HG03103 (cell line): ENCODE results near the gene ZBTB43.
"Not testable (repeated sequence)": the region's sequence is repeated elsewhere in the genome, so short reads cannot be mapped to it uniquely, and the experiment has no call there.

Experiments
- ATAC-seq: cut with Tn5 transposase; IDR thresholded peaks from one replicate; pipeline ENCODE4 v1.9.1; 2021; ENCODE audit warnings: low read depth; ENCODE audit not compliant: unreplicated experiment

The ZBTB43 gene

GRCh38 chr9:126790561-126790960, 14.3 kb upstream of the ZBTB43 start:
- ATAC-seq: no peak

- no peak for ATAC-seq
These were observed 13.2 kb upstream of the ZBTB43 start for GRCh38 chr9:126791406-126792230.

- ATAC-seq: no peak
These were observed 11.0 kb upstream of the ZBTB43 start for GRCh38 chr9:126793686-126794417.

- ATAC-seq: no peak
These were observed 10.4 kb upstream of the ZBTB43 start for GRCh38 chr9:126794441-126794840.

- no peak for ATAC-seq
These were observed 8.1 kb upstream of the ZBTB43 start for GRCh38 chr9:126796758-126797157.

- ATAC-seq: no peak
These were observed 6.9 kb upstream of the ZBTB43 start for GRCh38 chr9:126797903-126798302.

- ATAC-seq: no peak
These were observed 5.8 kb upstream of the ZBTB43 start for GRCh38 chr9:126799034-126799433.

- ATAC-seq: no peak
These were observed 2.4 kb upstream of the ZBTB43 start for GRCh38 chr9:126802318-126803059.

GRCh38 chr9:126804198-126804695, 593 bp upstream of the ZBTB43 start:
- no peak for ATAC-seq

- peak; percentile 52 for ATAC-seq
These were observed 868 bp downstream of the ZBTB43 start for GRCh38 chr9:126805554-126806262.

GRCh38 chr9:126806336-126806735, 1.5 kb downstream of the ZBTB43 start:
- no peak for ATAC-seq

GRCh38 chr9:126809068-126809467, 4.2 kb downstream of the ZBTB43 start:
- no peak for ATAC-seq

GRCh38 chr9:126810221-126810620, 5.4 kb downstream of the ZBTB43 start:
- not testable (repeated sequence) for ATAC-seq

GRCh38 chr9:126813072-126813471, 8.2 kb downstream of the ZBTB43 start:
- no peak for ATAC-seq

GRCh38 chr9:126814091-126814490, 9.3 kb downstream of the ZBTB43 start:
- ATAC-seq: no peak

- not testable (repeated sequence) for ATAC-seq
These were observed 12.8 kb downstream of the ZBTB43 start for GRCh38 chr9:126817615-126818014.

- ATAC-seq: no peak
These were observed 13.6 kb downstream of the ZBTB43 start for GRCh38 chr9:126818482-126818881.

- no peak for ATAC-seq
These were observed 14.6 kb downstream of the ZBTB43 start for GRCh38 chr9:126819482-126819881.

- ATAC-seq: no peak
These were observed 17.4 kb downstream of the ZBTB43 start for GRCh38 chr9:126822278-126822677.

- no peak for ATAC-seq
These were observed 18.0 kb downstream of the ZBTB43 start for GRCh38 chr9:126822873-126823272.
